GM12878 (cell line): ENCODE results near the gene PDGFC. TPM values are rescaled to one million over a fixed set of nuclear protein-coding genes. Genes with fewer than 3 reads are reported as not detected.

Experiments used
- ATAC-seq: fragments of 200-7000 bp; cut with Tn5 transposase; 3 replicates; pipeline ENCODE4 v1.9.1; 2020; ENCODE audit warnings: mild to moderate bottlenecking, moderate library complexity
- BruUV-seq: library from RNA; stranded (reverse); fragments of 400-500 nt; replicated peaks from 2 replicates; lab custom pipeline; 2021; lab: Mats Ljungman, UMichigan
- CTCF ChIA-PET: fragments of 300-600 bp; sonication (Branson Sonifier 250); formaldehyde crosslinking; extraction: SDS; loops from one replicate; lab custom pipeline; 2021; ENCODE audit warnings: inconsistent platforms; lab: Yijun Ruan, JAX
- POLR2A ChIA-PET: fragments of 350-600 bp; formaldehyde crosslinking; extraction: SDS; loops from one replicate; lab custom pipeline; 2021; ENCODE audit warnings: inconsistent platforms; lab: Charles Lee
- RAD21 ChIA-PET: fragments of 300-600 bp; sonication (Branson Sonifier 250); formaldehyde crosslinking; loops from one replicate; lab custom pipeline; 2023; ENCODE audit warnings: antibody characterized with exemption; ENCODE audit not compliant: unreplicated experiment; lab: Charles Lee
- SMC1A ChIA-PET: fragments of 300-600 bp; sonication (Branson Sonifier 250); formaldehyde crosslinking; loops from one replicate; lab custom pipeline; 2023; ENCODE audit not compliant: unreplicated experiment, uncharacterized antibody; lab: Charles Lee
- DNase-seq: peaks from one replicate; pipeline ENCODE4 v3.0.0-alpha.2; 2011; ENCODE audit warnings: low read depth, low spot score
- FAIRE-seq: peaks from 3 replicates; lab custom pipeline; 2011; peaks lifted over from hg19 to GRCh38; lab: Jason Lieb, UNC
- H2AFZ ChIP-seq: 2 replicates; pipeline ENCODE4 v1.6.0; 2011; ENCODE audit warnings: low read depth, low read length, control low read depth; ENCODE audit not compliant: control insufficient read depth
- H3K27ac ChIP-seq: 2 replicates; pipeline ENCODE4 v1.5.1; 2011; ENCODE audit warnings: control low read depth; ENCODE audit not compliant: control insufficient read depth, insufficient read depth
- H3K27me3 ChIP-seq, 2 experiments: replicated peaks in 1 of 2; 2 replicates each; pipeline versions ENCODE4 v1.6.0 to v1.6.1; 2011; ENCODE audit warnings: low read length in 1 of 2; ENCODE audit not compliant: control insufficient read depth in 2 of 2, insufficient read depth in 2 of 2
- H3K36me3 ChIP-seq, 2 experiments: 2 replicates each; pipeline ENCODE4 v1.5.1; 2011; ENCODE audit warnings: low read length in 1 of 2; ENCODE audit not compliant: control insufficient read depth in 2 of 2, insufficient read depth in 2 of 2
- H3K4me1 ChIP-seq: 2 replicates; pipeline ENCODE4 v1.6.1; 2011; ENCODE audit warnings: mild to moderate bottlenecking, low read length, moderate library complexity, mixed read lengths; ENCODE audit not compliant: control insufficient read depth, insufficient read depth
- H3K4me2 ChIP-seq: 2 replicates; pipeline ENCODE4 v1.6.0; 2011; ENCODE audit warnings: control low read depth; ENCODE audit not compliant: control insufficient read depth, insufficient read depth
- H3K4me3 ChIP-seq: fragments of 200-600 bp; sonication (generic); 2 replicates; pipeline ENCODE4 v1.5.1; 2016
- H3K79me2 ChIP-seq: 2 replicates; pipeline ENCODE4 v1.6.0; 2011; ENCODE audit warnings: low read length; ENCODE audit not compliant: control insufficient read depth, insufficient read depth
- H3K9ac ChIP-seq: 2 replicates; pipeline ENCODE4 v1.8.0; 2011; ENCODE audit warnings: low read length, control low read depth, mixed read lengths; ENCODE audit not compliant: control insufficient read depth, insufficient read depth
- H3K9me3 ChIP-seq: replicated peaks from 3 replicates; pipeline ENCODE4 v1.5.1; 2011; ENCODE audit warnings: mild to moderate bottlenecking, low read length; ENCODE audit not compliant: control insufficient read depth, insufficient read depth
- H4K20me1 ChIP-seq: 2 replicates; pipeline ENCODE4 v1.6.0; 2011; ENCODE audit not compliant: control insufficient read depth, insufficient read depth
- BCL3 ChIP-seq: IDR thresholded peaks from 2 replicates; pipeline ENCODE4 v1.6.1; 2011; ENCODE audit warnings: borderline replicate concordance, low read depth, mild to moderate bottlenecking, moderate library complexity, low read length; ENCODE audit not compliant: insufficient read depth, poor library complexity, severe bottlenecking
- CBX5 ChIP-seq: sonication (generic); IDR thresholded peaks from 2 replicates; pipeline ENCODE4 v1.6.1; 2016; ENCODE audit warnings: low read depth, moderate library complexity, mild to moderate bottlenecking, inconsistent platforms
- CUX1 ChIP-seq: IDR thresholded peaks from 2 replicates; pipeline ENCODE4 v1.6.1; 2012; ENCODE audit warnings: improper control_type of control experiment, low read depth, low read length; ENCODE audit not compliant: insufficient replicate concordance
- GABPA ChIP-seq: IDR thresholded peaks from 2 replicates; pipeline ENCODE4 v1.6.1; 2014; ENCODE audit warnings: antibody characterized with exemption, low read depth, mild to moderate bottlenecking, inconsistent platforms
- MAX ChIP-seq: IDR thresholded peaks from 2 replicates; pipeline ENCODE4 v1.6.1; 2012; ENCODE audit warnings: low read depth, low read length, improper control_type of control experiment
- RB1 ChIP-seq: fragments of 450-650 bp; formaldehyde crosslinking; IDR thresholded peaks from 2 replicates; pipeline ENCODE4 v1.6.1; 2017; ENCODE audit warnings: mild to moderate bottlenecking, borderline replicate concordance
- RCOR1 ChIP-seq: conservative IDR thresholded peaks from 2 replicates; pipeline ENCODE4 v1.6.1; 2012; ENCODE audit warnings: low read depth, low read length, improper control_type of control experiment
- SIN3A ChIP-seq: IDR thresholded peaks from 2 replicates; pipeline ENCODE4 v1.6.1; 2012; ENCODE audit warnings: low read depth, low read length, improper control_type of control experiment
- SMAD1 ChIP-seq: fragments of 450-650 bp; IDR thresholded peaks from 2 replicates; pipeline ENCODE4 v1.6.1; 2018; ENCODE audit warnings: mild to moderate bottlenecking, low read depth; ENCODE audit not compliant: partially characterized antibody
- ZNF622 ChIP-seq: fragments of 450-650 bp; IDR thresholded peaks from 2 replicates; pipeline ENCODE4 v1.6.1; 2017; ENCODE audit warnings: mild to moderate bottlenecking, inconsistent platforms
- WGBS: methylation state at CpG from one replicate; pipeline ENCODE4 v1.1.6; 2016; ENCODE audit warnings: low lambda C conversion rate; ENCODE audit not compliant: insufficient replicate concordance, insufficient coverage; ENCODE audit errors: missing lambda C conversion rate; 5-methylcytosine and 5-hydroxymethylcytosine counted together
- in situ Hi-C: fragments of 300-500 bp; cut with MboI; formaldehyde crosslinking; loops from 9 replicates; pipeline ENCODE4 v1.14.3; 2018; ENCODE audit warnings: mixed read lengths
- intact Hi-C: fragments of 100-400 bp; cut with micrococcal nuclease; formaldehyde crosslinking; loops from one replicate; pipeline ENCODE4 v1.14.2; 2022; ENCODE audit not compliant: unreplicated experiment
- polyA plus RNA-seq, 11 experiments: library from polyadenylated mRNA; depleted of rRNA in 4 of 11; unstranded in 6 of 11; stranded (reverse) in 5 of 11; fragments of >200 nt; fragmentation: Nextera tagmentation in 4 of 11; fragmentation: Illumina TruSeq in 1 of 11; extraction: Ambion mirVana in 4 of 11; extraction: Trizol in 1 of 11; gene quantifications; 1 replicate in 1 of 11; 2 replicates in 10 of 11; pipeline versions ENCODE4 v1.2.1 to v1.2.3, GENCODE V29; 2011 to 2016; ENCODE audit warnings: inconsistent platforms in 2 of 11, missing spikeins in 2 of 11, low read depth in 1 of 11
- total RNA-seq, 4 experiments: library from RNA; depleted of rRNA in 3 of 4; stranded (reverse); fragments of >200 nt in 3 of 4; fragmentation: Illumina TruSeq in 1 of 4; extraction: Trizol in 1 of 4; gene quantifications; 2 replicates each; pipeline versions ENCODE4 v1.2.1 to v1.2.3, GENCODE V29; 2013 to 2021

Gene PDGFC
- total and polyA plus RNA-seq, 10 of the 15 experiments (the other 5 are each of a cell fraction or from before 2014, with no cell fraction given), result 0.02 to 0.18 TPM; not detected in 8

- SMC1A ChIA-PET, result no interaction called here
- H4K20me1 ChIP-seq, result no peaks in the 10 kb centered on the region
- RAD21 ChIA-PET, result no interaction called here
- 31% methylated on average over 6 of the region's 6 CpGs for WGBS
- in situ Hi-C loops (no loop called here), intact Hi-C loops (no loop called here)
- no peak overlapping the region for H2AFZ ChIP-seq
- H3K36me3 ChIP-seq, result no peaks in the 10 kb centered on the region
- CTCF ChIA-PET, result no interaction called here
- no peak for ATAC-seq
- H3K79me2 ChIP-seq, result no peaks in the 10 kb centered on the region
- POLR2A ChIA-PET, result no interaction called here
- BruUV-seq, result no TSS peak
- no peak overlapping the region for H3K4me3 ChIP-seq
- no peak for TF ChIP-seq SIN3A
- TF ChIP-seq CBX5, result 0 out of 2 replicates have a peak, but pooled peaks have one; percentile 54
- FAIRE-seq, result no peak
- no peaks in the 10 kb centered on the region for H3K27me3 ChIP-seq
- no peak overlapping the region for H3K27ac ChIP-seq
- no peak for DNase-seq
- no peak overlapping the region for H3K4me2 ChIP-seq
- H3K9ac ChIP-seq, result no peak overlapping the region
- no peaks in the 10 kb centered on the region; the same call in 2 of the 3 replicates for H3K9me3 ChIP-seq
- no peaks in the 10 kb centered on the region for H3K4me1 ChIP-seq
These were observed 239.0 kb downstream of the PDGFC start for GRCh38 chr4:156732634-156733033.

GRCh38 chr4:156729416-156729815 is 242.2 kb downstream of the PDGFC start:
- H3K4me2 ChIP-seq, result no peak overlapping the region
- no peaks in the 10 kb centered on the region for H3K27me3 ChIP-seq
- POLR2A ChIA-PET, result no interaction called here
- FAIRE-seq (no peak), ATAC-seq (no peak), DNase-seq (no peak)
- in situ Hi-C loops (no loop called here), intact Hi-C loops (no loop called here)
- RAD21 ChIA-PET, result no interaction called here
- BruUV-seq, result no TSS peak
- H3K4me3 ChIP-seq, result no peak overlapping the region
- no peaks in the 10 kb centered on the region for H3K36me3 ChIP-seq
- no peak overlapping the region for H3K27ac ChIP-seq
- CTCF ChIA-PET, result no interaction called here
- H3K79me2 ChIP-seq, result no peaks in the 10 kb centered on the region
- WGBS, result 44% methylated on average over 4 of the region's 4 CpGs
- H2AFZ ChIP-seq, result no peak overlapping the region
- H4K20me1 ChIP-seq, result no peaks in the 10 kb centered on the region
- no peaks in the 10 kb centered on the region; the same call in 2 of the 3 replicates for H3K9me3 ChIP-seq
- SMC1A ChIA-PET, result no interaction called here
- H3K4me1 ChIP-seq, result no peaks in the 10 kb centered on the region
- H3K9ac ChIP-seq, result no peak overlapping the region
- TF ChIP-seq GABPA (no peak), MAX (no peak), SMAD1 (no peak), RCOR1 (no peak), ZNF622 (no peak), RB1 (no peak), CUX1 (no peak), BCL3 (no peak)
